ENCODE measurements around the gene RPS6KA3.

GRCh38 chrX:20251691-20252090, 15.0 kb downstream of the RPS6KA3 start:
- TF ChIP-seq RAD21 (CRISPR knock-in tag; conservative IDR thresholded peaks at IDR 0.05 in 1 of 2, IDR thresholded peaks at IDR 0.05 in 1 of 2), result no peak
- no peak for TF ChIP-seq RCOR1 (IDR thresholded peaks at IDR 0.05; ENCODE audit: borderline replicate concordance in 1 of 2, low read depth in 2 of 2, low read length in 2 of 2)
- no peak for TF ChIP-seq CHD2 (IDR thresholded peaks at IDR 0.05; ENCODE audit: low read depth, low read length)
- no peak for TF ChIP-seq FOXK2 (conservative IDR thresholded peaks at IDR 0.05 in 1 of 2, IDR thresholded peaks at IDR 0.05 in 1 of 2; ENCODE audit: low read depth in 2 of 2)
- no peak for TF ChIP-seq SIN3A (IDR thresholded peaks at IDR 0.05; ENCODE audit: borderline replicate concordance in 2 of 2, control insufficient read depth in 1 of 2, low read depth in 2 of 2, low read length in 2 of 2)
- TF ChIP-seq, protein P1, sequence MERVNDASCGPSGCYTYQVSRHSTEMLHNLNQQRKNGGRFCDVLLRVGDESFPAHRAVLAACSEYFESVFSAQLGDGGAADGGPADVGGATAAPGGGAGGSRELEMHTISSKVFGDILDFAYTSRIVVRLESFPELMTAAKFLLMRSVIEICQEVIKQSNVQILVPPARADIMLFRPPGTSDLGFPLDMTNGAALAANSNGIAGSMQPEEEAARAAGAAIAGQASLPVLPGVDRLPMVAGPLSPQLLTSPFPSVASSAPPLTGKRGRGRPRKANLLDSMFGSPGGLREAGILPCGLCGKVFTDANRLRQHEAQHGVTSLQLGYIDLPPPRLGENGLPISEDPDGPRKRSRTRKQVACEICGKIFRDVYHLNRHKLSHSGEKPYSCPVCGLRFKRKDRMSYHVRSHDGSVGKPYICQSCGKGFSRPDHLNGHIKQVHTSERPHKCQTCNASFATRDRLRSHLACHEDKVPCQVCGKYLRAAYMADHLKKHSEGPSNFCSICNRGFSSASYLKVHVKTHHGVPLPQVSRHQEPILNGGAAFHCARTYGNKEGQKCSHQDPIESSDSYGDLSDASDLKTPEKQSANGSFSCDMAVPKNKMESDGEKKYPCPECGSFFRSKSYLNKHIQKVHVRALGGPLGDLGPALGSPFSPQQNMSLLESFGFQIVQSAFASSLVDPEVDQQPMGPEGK (CRISPR knock-in tag; IDR thresholded peaks at IDR 0.05; ENCODE audit: borderline replicate concordance), result no peak
- TF ChIP-seq, protein P2, sequence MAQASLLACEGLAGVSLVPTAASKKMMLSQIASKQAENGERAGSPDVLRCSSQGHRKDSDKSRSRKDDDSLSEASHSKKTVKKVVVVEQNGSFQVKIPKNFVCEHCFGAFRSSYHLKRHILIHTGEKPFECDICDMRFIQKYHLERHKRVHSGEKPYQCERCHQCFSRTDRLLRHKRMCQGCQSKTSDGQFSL (CRISPR knock-in tag; IDR thresholded peaks at IDR 0.05), result no peak
- TF ChIP-seq, protein P2 (tag; IDR thresholded peaks at IDR 0.05), result no peak
